Measurements from ENCODE around the gene PPT2.
A peak's percentile ranks its signal among the peaks of the same experiment; 100 is the strongest.

Gene PPT2, protein sequence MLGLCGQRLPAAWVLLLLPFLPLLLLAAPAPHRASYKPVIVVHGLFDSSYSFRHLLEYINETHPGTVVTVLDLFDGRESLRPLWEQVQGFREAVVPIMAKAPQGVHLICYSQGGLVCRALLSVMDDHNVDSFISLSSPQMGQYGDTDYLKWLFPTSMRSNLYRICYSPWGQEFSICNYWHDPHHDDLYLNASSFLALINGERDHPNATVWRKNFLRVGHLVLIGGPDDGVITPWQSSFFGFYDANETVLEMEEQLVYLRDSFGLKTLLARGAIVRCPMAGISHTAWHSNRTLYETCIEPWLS

DNA sequence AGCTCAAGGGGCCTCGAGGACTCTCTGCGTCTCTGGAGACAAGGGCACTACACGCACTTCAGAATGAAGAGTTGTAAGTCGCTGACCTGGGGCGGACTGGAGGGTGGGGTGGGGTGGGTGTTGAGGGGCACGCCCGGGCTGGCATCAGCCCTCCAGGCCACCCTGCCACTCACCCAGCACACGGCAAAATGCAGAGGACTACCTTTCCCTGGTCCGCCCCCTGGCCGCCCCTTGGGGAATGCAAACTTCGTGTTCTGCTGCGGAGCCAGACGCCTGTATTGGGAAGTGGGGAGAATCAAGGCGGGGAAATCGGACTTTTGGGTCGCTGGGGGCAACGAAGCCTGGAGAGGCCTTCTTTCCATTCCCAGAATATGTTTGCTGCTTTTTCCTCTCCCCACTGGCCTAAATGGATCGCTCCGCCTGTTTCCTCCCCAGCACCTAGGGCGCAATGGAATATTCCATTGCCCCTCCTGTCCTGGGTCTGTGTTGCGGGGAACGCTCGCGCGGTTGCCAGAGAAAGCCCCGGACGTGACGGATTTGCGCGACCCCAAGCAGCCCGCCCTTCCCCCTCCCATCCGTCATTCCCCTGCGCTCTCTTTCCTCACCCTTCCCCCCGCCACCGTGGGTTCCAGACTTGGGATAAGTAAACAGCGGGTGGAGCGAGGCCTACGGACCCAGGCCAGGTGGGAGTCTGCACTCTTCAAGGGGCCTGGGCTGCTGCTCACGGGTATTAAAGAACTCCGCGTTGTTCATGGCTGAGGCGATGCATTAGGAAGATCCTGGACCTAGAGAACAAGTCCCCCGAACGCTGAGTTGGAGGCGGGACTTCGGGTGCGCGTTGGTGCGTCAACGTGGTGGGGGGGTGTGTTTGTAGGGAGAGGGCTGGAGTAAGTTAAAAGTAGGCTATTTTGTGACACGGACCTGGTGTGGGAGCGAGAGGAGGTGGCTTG lies at the start of gene PPT2:
Gene PPT2, plus strand, starts transcription at position 578 of the 950 bp plus-strand sequence. CDS start 454 bp downstream, outside the sequence.
- peak; percentile 78 for DNase-seq (ENCODE audit: low read depth)

DNA sequence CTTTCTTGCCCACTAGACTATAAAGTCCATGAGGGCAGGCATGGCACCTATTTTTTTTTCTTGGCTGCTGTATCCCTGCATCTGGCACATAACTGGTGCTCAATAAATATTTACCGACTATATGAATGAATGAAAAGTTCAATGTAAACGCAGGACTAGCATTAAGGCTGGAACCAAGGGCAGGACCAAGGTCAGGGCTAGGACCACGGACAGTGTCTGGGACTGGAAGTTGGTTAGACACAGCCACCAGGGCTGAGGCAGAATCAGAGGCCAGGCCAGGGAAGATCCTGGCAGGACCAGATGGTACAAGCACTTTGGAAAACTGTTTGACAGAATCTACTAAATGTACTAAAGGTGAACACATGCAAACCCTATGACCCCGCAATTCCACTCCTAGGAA lies 48.5 kb upstream of the PPT2 start:
- no peak for DNase-seq (ENCODE audit: low read depth)

DNA sequence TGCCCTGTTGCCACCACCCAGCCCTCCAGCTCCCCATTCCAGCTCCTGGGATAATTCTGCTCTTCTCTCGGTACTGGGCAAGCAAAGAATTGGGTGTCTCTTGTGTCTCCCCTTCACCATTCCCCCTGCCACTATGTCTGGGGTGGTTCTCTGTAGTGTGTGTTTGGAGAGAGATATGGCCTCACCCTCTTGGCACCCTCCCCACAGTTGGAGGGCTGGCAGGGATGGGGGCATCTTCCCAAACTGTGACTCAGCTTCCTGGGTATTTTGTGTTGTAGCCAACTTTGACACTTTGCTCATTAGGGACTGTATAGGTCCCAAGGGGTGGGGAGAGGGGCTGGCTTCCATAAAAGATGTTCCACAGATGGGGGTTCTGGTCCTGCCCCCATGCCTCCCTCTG lies 46.5 kb upstream of the PPT2 start:
- no peak for DNase-seq (ENCODE audit: low read depth)

DNA sequence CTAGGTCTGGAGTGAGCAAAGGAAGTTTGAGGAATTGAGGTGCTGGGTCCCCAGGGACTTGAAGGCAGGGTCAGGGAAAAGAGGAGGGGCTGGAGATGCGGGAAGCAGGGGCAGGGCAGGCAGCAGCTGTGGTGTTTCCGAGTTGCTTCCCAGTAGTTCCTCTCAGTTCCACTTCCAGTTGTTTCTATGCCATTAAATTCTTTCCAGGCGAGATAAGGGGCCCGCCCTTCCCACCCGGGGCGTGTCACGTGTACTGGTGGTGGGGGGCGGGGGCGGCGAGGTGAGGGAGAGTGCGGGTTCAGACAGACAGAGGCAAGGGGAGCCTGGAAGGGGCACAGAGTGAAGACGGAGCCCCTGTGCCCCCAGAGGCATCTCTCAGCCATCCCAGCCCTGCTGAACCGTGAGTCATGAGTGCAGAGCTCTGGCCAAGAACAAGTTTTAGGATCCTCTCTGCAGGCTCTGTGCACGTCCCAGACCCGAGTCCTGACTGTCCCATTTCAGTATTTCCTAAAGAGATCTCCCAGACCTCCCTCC lies 45.8 kb upstream of the PPT2 start:
- no peak for DNase-seq (ENCODE audit: low read depth)

DNA sequence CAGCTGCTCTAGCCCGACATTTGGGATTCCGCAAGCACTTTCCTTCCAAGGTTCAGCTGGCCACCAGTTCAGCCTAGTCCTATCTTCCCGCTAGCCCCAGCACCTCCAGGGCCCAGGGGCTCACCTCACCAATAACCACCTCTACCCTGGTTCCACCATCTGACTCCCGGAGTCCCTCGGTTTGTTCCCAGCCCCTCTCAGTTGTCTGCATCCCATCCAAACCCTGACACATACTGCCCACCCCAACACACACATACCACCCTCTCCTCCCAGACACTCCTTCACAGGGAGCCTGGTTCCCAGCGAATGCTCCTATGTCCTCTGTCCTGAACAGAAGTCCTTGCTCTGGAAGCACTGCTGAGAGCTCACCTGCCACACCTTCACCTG lies 45.2 kb upstream of the PPT2 start:
- DNase-seq (ENCODE audit: low read depth) = no peak

DNA sequence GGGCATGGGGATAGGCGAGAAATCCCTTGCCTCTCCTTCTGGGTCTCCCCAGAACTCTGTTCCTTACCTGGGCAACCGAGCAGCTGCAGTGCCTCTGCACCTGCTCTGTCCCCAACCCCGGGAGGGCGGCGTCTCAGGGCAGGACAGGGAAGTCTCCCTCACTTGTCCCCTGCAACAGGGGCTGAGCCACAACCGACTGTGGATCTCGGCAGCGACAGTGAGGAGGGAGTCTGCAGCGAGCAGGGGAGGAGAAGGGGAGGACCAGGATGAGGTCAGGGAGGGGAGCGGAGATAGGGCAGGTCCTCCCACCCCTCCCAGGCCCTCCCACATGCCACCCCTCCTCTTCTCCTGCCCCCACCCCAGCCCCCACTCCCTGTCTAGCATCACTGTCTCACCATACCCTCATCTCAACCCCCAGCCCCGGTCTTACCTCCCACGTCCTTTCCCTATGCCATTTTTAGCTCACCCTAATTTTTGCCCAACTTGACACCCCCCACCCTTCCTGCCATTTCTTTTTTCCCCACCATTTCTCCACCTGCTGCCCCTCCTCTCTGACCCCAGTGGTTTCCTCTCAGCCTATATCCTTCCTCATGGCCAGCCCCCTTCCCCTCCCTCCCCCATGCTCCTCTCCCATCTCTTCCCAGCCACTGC lies 44.7 kb upstream of the PPT2 start, which contains the start of gene TNXB:
Gene TNXB, minus strand, starts transcription at position 225 of the 651 bp plus-strand sequence. CDS start 11,140 bp downstream, outside the sequence.
- no peak for DNase-seq (ENCODE audit: low read depth)

DNA sequence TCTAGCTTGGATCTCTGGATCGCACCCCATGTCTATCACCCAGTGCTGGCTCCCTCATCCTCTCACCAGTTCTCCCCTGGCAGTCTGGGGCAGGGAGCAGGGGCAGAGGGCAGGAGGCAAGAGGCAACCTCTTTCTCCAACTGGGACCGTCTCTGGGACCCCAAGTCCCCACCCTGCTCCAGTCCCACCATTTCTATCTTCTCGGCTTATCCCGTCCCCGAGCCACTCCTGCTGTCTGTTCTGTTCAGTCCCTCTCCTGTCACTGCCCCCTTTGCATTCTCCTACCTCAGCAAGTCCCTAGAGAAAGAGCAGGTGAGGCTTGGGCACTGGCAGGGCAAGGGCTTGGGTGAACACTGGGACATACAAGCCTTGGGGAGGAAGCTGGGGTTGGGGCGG lies 44.2 kb upstream of the PPT2 start:
- DNase-seq (ENCODE audit: low read depth) = no peak

DNA sequence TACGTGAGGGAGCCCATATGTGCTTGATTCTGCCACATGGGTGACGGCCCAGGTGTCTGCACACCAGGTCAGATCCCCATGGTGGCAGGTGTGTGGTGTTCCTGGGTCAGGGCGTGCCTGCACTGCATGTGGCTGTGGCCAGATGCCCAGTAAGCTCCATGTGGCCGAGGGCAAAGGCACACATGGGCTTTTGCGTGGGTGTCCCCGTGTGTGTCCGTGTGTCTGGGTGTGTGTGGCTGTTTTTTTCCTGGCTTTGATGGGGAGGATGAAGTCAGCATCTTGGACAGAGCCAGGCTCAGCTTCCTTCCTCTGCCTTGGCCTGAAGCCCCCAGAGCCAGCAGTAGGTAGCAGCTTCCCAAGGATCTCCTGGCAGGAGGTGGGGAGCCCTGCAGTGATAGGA lies 43.3 kb upstream of the PPT2 start:
- DNase-seq (ENCODE audit: low read depth) = no peak

DNA sequence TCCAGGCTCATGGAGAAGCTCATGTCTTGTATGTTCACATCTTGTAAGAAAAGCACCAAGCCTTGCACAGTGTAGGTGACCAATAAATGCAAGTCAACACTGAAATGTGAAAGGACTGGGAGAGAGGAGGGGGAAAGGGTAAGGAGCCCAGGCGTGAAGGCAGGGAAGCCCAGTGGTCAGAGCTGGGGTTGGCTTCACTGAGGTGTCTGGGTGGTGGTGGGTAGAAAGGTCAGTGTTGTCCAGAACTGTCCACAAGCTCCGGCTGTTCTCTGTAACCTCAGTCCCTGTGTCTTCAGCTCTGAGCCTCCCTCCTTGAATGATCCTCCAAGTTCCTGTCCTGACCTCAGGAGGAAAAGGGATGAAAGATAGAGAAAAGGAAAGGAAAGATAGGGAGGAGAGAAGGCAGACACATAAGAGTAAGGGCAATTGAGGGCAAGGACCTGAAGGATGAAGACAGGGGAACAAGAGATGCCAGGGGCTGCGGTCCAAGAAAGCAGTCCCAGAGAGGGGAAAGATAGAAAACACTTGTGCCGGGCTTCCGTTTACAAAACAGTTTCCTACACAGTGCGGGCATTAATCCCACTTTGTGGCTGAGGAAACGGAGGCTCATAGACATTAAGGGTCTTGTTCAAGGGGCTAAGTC lies 42.4 kb upstream of the PPT2 start:
- no peak for DNase-seq (ENCODE audit: low read depth)

DNA sequence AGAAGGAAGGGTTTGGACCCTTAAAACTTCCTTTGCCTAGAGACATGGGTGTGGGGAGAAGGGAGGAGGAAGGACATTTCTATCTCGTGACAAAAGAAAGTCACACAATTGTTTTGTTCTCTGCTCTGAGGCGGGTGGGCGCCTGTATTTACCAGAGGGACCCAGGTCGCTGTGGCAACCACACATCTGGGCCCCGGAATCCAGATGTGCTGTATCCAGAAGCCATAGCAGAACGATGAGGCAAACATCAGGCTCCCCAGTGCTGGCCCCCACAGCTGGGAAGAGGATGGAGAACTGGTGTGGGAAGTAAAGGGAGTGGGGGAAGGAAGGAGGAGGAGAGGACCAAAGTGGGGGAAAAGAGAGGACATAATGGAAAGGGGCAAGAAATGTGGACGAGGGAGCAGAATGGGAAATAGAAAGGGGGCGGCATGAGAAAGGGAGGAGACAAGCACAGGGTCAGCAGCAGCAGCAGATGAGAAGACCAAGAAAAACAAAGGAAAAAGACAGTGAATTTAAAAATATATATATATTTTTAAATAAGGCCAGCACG lies 41.4 kb upstream of the PPT2 start:
- no peak for DNase-seq (ENCODE audit: low read depth)

DNA sequence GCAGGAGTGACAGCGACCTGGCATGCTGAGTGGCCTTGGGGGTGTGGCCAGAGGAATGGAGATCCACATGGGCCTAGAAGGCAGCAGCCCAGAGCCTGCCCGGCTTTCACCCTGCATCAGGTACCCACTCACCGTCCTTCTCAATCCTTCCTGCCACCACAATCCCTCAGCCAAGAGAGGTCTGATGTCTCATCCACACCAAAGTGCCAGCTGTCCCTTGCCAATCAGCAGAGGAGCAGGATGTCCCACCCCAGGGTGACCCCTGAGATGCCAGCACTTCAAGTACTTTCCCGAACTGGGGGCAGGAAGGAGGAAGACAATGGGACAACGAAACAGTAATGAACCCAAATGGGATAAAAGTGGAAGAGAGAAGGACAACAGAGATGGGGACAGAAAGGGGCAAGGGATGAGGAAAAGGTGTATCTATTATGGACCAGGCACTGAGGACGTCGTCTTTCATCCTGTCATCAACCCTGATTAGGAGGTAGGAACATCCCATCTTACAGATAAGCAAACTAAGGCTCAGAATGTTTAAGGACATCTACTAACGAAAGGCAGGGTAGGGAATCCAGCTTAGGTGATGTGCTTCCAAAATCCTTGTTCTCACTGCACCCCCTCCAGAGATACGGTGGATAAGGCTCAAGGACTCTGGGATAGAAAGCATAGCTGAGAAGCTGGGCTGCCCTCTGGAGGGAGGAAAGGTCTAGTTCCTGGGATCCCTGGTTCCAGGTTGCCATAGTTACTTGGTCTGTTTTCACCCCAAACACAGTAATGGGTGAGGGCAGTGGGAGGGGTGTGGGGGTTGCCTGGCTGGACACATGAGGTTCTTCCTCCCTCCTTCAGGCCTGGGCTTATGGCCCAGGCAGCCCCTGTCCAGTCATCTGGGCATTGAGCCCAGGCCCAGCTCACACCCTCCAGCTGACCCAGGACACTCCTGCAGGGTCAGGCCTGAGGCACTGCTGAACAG lies 40.3 kb upstream of the PPT2 start:
- DNase-seq (ENCODE audit: low read depth) = peak; percentile 24

DNA sequence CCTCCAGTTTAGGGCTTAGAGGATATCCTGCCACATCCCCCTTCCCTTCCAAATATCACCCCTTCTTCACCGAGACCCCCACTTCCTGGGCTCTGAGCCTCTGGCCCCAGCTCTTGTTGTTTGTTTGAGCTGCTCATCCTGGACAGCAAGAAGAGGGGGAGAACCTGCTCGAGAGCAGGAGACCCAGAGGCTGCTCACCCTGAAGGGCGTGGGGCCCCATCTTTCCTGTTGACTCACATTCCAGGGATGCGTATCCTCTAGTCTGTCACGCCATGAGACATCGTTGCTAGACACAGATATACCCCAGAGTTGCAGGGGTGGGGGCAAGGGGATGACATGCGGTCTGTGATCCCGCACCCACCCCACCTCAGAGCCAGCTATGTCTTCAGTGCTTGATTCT lies 39.1 kb upstream of the PPT2 start:
- DNase-seq (ENCODE audit: low read depth) = no peak

DNA sequence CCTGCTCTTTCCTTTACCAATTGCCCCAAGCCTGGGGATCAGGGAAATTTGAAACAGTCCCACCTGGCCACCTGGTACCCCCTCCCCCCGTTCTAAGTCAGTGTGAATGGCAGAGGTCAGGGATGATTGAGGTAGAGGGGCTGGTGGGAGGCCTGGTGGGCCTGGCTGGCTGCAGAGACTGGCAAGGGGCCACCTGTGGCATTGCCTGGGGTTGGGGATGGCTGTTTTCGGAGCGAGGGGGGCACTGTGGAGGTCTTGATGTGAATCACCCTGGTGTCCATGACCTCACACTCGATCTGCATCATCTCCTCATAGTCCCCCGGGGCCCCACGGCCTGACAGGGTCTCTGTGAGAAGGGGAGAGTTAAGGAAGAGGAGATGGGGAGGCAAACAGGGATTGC lies 38.3 kb upstream of the PPT2 start:
- no peak for DNase-seq (ENCODE audit: low read depth)

DNA sequence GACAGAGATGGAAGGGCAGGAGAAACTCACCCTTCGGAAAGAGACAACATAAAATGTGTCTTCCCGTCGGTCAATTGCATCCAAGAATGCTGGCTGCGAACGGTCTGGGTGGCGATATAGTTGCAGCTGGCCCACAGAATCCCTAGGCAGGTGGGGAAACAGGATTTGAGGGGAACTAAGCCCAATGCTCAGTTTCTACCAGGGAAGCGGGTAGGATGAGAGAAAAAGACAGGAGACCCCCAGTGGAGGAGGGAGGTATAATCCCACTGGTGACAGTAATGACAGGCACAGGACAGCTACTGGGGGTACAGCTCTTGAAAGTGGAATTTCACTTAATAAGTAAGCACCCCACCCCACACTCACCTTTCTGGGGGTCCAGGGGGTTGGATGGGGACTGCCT lies 37.3 kb upstream of the PPT2 start:
- no peak for DNase-seq (ENCODE audit: low read depth)

DNA sequence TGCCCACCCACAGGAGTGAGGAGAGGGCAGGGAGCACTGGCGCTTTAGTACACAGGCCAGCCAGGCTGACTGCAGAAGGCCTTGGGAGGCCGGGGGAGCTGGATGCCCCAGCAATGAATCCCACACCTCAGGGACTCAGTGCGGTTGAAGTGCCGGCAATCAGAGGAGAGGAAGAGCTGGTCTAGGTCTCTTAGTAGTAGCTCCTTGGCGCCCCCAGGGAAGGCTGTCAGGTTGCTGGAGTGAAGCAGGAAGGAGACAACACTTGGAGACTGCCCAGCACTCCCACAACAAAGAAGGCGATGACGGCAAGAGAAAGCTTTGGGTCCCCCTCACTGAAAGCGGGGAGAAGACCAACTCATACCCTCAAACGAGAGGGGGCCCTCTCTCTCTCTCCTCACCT lies 36.5 kb upstream of the PPT2 start:
- no peak for DNase-seq (ENCODE audit: low read depth)

DNA sequence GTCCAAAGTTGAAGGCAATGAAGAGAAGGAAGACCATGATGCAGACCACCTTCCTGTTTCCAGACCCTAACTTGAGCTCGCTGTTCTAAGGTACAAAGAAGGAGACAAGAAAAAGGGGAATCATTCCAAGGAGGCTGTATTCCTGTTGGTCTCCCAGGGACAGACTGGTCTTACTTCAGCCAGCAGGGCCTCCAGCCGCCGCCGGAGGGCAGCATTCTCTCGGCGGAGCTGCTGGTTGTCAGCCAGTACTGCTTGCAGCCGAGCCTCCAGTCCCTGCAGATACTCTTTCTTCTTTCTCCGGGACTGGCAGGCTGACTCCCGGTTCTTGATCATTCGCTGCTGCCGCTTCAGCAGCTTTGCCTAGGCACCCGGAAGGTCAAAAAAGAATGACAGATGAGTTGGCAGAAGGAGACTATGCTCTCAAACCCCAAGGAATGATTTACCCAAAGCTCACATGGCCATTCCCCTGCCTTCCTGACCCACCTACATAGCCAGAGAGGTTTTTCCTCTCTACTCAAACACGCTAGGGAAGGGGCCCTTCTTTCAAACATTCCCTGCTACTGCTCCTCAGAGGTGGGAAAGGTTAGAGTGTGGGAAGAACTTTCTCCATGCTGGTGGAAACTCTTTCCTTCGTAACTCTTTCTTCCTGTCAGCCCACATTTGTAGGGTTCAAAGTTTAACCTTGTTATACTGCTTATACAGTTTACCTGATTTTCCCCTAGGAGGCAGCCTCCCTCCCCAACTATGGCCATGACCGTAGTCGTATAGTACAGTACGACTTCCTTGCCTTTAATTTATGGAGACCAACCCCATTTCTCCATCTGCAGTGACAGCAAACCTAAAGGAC lies 34.9 kb upstream of the PPT2 start:
- DNase-seq (ENCODE audit: low read depth) = peak; percentile 44

DNA sequence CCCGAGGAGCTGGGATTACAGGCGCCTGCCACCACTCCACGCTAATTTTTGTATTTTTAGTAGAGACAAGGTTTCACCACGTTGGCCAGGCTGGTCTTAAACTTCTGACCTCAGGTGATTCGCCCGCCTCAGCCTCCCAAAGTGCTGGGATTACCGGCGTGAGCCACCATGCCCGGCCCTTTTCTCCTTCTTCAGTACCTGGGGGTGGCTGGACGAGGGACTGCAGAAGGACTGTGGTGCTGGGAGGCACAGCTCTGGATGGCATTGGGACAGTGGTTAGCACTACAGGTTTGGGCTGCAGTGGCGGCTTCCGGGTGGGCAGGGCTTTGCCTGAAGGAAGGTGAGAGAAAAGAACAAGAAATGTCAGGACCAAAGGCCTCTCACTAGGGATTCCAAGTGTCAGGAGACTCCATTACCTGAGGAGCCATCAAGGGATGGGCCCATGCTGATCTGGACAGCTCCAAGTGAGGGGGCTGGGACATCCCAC lies 33.3 kb upstream of the PPT2 start:
- no peak for DNase-seq (ENCODE audit: low read depth)

DNA sequence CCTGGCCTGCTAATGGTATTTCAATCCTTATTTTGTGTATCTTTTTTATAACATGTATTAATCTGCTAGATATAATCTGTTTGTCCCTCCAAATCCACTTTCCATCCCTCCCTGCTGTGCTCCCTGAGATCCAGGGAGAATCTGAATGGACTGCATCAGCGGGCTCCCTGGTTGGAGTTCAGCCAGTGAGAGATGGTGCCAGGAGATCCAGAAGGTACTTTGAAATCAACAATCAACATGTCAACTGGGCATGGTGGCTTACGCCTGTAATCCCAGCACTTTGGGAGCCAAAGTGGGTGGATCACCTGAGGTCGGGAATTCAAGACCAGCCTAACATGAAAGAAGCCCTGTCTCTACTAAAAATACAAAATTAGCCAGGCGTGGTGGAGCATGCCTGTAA lies 30.3 kb upstream of the PPT2 start:
- DNase-seq (ENCODE audit: low read depth) = no peak

DNA sequence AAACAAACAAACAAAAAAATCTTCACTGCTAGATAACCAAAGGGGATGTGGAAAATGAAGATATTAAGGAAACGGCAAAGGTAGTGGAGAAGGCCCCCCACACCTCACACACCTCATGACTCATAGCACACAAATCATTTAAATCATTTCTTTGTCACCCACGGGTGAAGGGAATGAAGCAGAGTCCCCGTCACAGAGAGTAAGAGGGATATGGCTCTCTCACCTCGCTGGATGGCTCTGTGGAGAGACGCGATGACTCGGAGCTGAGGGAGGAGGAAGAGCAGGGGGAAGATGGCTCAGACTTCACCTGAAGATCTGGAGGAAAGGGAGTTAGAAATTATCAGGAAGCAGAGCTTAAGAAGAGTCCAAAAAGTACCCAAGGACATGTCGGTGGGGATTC lies 27.1 kb upstream of the PPT2 start:
- no peak for DNase-seq (ENCODE audit: low read depth)

DNA sequence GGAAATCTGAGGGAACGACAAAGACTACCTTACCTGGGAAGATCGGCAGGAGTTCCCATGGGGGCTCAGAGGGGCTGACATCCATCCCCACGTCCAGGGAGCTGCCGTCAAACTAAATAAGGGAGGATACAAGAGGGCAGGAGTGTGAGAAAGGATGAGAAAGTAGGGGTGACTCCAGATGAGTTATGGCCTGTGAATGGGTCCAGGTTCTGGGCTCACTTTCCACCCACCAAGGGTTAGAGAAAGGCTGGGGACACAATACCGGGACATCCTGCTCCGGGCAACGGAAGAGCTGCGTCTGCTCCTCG lies 26.6 kb upstream of the PPT2 start:
- DNase-seq (ENCODE audit: low read depth) = no peak

Measured in non-pigmented ciliary epithelial cell (primary cell).